G401.6 (cell line): ENCODE measurements around the gene RNF214.
A peak's percentile ranks its signal among the peaks of the same experiment; 100 is the strongest.

ENCODE experiments used
- FAIRE-seq: peaks from 2 replicates; lab custom pipeline; 2012; peaks lifted over from hg19 to GRCh38; lab: Jason Lieb, UNC

Gene RNF214

GRCh38 chr11:117287668-117288067, 55.2 kb downstream of the RNF214 start:
- FAIRE-seq, result no peak

- FAIRE-seq, result no peak
Observed at GRCh38 chr11:117289795-117290194, 57.3 kb downstream of the RNF214 start.

DNA sequence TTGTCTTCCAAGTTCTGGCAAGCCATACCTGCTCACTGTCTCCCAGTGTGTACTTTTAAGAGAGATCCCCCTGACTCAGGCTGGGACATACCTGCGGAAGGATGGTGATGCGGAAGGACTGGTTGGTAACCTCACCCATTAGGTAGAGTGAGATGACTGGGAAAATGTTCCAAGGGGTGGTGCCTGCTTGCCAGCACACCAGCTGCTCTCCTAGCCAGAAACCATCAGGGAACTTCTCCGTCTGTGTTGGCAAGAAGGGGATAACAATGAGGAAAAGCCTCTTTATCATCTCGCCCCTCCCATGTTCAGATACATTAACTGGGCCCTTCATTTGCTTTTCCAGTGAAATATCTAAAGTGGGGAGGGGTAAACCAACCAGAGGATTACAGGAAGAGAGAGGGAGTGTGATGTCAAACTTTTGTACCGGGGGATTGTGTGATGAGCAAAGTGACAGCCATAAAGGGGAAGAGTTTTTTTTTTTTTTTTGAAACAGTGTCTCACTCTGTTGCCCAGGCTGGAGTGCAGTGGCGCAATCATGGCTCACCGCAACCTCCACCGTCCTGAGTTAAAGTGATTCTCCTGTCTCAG, 58.4 kb downstream of the RNF214 start, which contains the start of gene BACE1-AS:
BACE1-AS (plus strand) TSS at position 538 of the 588 bp plus-strand sequence.
- no peak for FAIRE-seq

DNA sequence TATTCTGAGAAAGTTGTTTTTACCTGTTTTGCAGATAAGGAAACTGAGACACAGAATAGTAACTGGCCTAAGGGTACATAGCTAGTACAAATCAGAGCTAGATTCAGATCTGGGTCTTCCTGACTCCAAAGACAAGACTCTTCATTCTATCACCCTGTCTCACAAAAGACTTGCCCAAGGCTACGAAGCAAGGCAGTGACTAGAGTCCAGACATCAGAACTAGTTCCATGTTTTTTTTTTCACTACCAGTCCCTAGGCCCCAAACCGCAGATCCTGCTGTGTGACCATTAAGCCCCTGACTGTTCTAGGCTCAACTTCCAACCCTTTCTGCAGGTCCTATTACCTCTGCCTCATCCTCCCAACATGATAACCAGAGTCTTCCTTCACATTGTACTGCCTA, 60.1 kb downstream of the RNF214 start:
- FAIRE-seq, result no peak

DNA sequence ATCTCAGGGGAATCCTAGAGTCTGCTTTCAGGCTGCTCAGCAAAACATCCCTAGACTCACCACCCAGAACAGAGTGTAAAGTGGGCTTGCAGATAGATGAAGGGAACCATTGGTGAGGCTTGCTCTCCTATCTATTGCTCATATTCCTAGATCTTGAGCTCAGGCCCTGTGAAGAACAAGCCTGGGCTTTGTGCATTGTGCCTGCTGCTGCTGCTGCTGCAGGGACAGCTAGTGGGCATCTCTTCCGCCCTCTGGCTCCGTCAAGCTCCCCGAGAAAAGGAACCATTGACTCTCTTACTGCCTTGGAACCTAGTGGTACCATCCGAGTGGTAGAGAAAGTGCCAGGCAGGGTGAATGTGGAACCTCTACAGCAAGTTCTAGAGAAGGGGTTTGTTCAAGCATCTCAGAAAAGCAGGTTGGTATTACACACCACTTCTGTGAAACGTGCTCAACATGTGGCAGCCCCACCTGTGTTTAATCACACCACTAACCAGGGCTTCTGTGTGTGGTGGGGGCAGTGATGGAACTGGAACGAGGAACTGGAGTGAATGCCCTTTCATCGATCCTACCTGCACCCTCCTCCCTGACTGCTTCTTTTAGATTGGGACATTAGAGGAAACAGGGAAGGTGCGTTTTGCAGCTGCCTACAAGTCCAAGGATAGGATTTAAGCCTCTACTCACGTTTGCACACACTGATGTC, 63.1 kb downstream of the RNF214 start:
- no peak for FAIRE-seq

DNA sequence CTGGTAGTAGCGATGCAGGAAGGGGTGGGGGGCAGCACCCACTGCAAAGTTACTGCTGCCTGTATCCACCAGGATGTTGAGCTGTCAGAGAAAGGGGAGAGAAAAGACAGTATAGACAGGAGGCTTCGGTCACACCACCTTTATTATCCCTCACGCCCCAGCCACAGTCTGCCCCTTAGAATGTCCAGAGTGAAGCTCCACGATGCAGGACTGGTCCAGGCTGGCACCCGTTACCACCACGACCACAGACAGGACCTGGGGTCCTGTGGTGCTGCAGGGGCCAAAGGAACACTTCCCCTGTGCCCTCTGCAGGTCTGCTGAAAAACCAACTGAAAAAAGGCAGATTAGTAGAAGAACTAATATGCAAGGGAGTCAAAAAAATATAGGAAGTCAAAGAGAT, 64.4 kb downstream of the RNF214 start:
- FAIRE-seq, result no peak

DNA sequence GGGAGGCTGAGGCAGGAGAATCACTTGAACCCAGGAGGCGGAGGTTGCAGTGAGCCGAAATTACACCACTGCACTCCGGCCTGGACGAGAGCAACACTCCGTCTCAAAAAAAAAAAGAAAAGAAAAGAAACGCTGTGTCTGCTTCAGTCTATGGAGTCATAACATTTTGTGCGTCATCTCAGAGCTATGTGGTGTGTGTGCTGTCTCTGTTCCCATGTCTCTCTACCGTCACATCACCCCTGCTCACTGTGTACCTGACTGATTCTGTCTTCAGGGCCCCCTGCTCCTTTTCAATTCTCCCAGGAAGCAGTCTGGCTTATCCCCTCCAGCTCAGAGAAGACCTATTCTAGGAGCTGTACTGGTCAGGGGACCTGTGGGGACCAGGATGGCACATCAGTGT, 65.7 kb downstream of the RNF214 start:
- no peak for FAIRE-seq

GRCh38 chr11:117299351-117300282, 67.1 kb downstream of the RNF214 start:
- FAIRE-seq, result no peak

DNA sequence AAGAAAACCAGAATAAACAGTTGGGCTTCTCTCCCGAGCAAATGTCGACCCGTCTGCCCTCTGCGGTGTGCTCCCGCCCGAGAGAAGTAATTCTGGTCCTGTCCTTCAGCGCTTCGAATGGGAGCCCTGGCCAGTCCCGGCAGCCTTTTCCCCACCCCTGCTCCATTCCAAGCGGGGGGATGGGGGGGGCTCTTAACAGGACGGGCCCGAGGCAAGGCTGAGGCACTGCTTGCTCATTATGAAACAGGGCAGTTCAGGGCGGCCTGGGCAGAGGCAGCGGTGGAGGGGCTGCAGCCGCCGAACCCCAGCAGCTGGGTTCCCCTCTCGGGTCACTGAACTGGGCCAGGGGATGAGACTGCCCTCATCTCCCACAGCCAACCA, 67.8 kb downstream of the RNF214 start:
- FAIRE-seq, result no peak

DNA sequence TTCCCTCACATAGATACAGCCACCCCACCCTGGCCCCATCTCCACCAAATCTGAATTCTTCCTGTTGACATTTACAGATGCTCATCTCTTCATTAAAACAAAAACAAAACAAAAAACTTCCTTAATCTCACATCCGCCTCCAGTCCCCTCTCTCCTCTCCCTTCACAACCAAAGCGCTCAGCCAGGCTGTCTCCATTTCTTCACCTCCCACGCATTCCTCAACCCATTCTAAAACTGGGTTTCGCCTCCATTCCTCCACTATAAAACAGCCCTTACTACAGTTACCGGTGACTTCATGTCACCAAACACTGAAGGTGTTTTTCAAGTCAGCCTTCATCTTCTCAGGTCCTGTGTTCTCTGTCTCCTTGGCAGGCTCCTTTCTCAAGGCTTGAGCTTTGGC, 68.3 kb downstream of the RNF214 start:
- no peak for FAIRE-seq

DNA sequence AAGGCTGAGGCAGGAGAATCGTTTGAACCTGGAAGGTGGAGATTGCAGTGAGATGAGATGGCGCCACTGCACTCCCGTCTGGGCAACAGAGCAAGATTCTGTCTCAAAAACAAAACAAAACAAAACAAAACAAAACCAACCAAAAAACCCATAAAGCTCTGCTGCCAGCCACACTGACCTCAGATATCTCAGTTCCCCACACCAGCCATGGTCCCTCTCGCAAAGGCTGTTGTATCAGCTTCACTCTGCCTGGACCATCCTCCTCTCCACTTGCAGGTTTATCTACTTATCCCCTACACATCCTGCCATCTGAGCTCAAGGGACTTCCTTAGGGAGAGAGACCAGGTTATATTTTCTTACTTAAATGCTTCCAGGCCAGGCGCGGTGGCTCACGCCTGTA, 69.8 kb downstream of the RNF214 start:
- FAIRE-seq, result no peak

DNA sequence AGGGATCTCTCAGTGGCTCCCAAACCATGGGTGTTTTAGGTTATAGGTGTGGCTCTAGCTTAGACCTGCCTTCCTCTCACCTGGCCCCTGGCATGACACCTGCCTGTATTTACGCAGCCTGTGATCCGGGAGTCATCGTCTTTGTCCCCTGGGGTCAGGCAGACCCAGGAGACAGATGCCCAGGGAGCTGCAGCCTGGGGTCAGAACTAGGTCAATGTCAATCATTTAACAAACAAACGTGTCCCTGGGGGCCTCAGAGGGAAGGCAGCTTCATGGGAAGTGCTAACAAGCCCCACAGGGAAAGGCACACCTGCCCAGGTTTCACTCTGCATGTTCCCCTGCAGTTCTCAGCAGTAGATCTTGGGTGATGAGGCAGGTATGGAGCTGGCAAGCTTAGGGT, 70.6 kb downstream of the RNF214 start:
- no peak for FAIRE-seq

DNA sequence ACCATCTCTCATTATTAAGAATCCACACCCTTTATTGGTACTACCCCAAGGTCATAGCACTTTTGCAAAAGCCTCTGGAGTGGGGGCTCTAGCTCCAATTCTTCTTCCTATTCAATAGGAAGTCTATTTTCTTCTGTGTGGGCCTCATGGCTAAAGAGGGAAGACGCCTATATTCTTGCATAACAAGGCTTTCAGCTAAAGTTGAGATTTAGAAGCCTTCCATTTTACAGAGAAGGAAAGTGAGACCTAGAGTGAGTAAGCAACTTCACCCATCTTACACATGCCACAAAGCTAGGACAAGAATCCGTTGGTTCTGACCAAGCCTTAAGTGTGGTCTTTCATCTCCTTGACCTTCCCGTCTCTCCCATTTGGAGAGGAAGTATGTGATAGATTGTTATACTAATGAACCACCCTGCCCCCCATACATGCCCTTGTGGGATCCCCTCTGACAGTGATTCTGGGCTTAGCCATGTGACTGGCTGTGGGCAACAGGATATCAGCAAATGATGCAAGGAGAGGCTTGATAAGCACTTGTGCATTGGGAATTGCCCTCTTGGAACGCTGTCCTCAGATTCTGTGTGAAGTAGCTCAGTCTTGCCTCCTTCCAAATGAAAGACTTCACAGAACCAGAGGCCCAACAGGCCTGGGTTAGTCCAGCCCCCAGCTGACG, 71.3 kb downstream of the RNF214 start:
- FAIRE-seq, result no peak

- FAIRE-seq, result no peak
Observed at GRCh38 chr11:117305145-117305544, 72.7 kb downstream of the RNF214 start.

- no peak for FAIRE-seq
Observed at GRCh38 chr11:117309310-117309709, 76.8 kb downstream of the RNF214 start.

DNA sequence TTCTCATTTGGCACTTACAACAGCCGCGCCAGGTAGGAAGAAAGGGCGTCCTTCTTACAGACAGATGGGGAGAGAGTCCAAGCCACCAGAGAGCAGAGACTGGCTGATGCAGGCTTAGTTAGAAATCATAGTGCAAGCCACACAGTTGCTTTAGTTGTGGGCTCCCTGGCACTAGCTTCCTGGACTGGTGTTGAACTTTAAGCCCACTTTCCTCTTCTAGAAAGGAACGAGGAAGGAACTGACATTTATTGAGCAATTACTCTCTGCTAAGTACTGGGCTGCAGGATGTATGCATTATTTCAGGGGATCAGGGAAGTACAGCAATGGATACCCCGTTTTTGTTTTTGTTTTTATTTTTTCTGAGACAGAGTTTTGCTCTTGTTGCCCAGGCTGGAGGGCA, 80.6 kb downstream of the RNF214 start:
- no peak for FAIRE-seq

GRCh38 chr11:117313828-117314768, 81.6 kb downstream of the RNF214 start:
- FAIRE-seq, result no peak

DNA sequence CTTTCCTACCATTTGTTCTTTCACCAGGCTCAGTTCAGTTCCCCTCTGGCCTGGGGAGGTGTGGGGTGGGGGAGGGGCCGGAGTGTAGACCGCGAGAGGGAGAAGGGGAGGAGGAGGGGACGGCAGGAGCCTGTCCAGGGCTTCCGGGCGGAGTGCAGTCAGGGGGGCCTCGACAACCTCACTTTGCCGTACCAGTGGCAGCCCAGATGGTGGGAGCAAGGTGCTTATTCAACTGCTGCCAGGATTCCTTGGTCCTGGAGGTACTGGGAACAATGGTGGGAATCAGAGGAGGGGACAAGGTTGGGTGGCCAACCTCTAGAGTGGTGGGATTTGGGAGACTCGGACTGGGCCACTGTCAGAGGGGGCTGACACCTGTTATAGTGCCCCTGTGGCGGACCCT, 82.4 kb downstream of the RNF214 start:
- FAIRE-seq, result no peak

- no peak for FAIRE-seq
Observed at GRCh38 chr11:117315285-117316196, 83.1 kb downstream of the RNF214 start.

DNA sequence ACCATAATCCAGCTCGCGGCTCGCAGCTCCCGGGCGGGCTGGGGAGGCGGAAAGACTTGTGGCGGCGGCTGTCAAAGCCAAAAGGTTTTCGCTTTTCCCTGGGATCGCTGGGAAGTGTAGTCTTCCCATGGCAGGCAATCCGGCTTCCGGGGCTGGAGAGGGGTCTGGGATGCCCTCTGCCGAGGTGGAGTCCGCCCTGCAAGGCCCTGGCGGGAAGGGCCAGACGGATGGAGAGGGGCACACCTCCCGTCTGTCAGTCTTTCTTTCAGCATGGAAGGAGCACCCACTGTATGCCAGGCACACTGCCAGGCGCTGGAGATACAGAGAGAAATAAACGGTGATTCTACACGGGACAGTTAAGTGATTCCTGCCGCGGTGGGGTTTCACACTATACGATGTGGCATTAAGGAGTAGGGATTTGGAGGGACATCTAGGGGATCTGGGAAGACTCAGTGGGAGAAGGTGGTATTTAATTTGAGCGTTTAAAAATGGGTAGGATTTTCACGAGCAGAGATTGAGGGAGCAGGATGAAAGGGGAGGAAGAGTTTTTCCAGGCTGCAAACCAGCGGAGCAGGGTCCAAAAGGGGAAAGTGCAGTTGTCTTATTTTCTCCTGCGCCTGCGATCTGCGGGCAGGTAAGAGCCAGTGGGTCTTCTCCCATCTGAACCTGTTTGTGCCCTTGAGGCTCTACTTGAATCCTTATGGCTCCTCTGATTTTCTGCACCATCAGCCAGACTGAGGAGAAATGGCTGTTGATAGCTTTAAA, 83.9 kb downstream of the RNF214 start, which contains the start of gene BACE1:
BACE1 (minus strand) TSS at position 60 of the 765 bp plus-strand sequence. CDS start 461 bp downstream, outside the sequence.
- FAIRE-seq, result peak; percentile 96
